ENCODE results near the gene FZR1. TPM values are rescaled to one million over a fixed set of nuclear protein-coding genes. Genes with fewer than 3 reads are reported as not detected.
A peak's percentile ranks its signal among the peaks of the same experiment; 100 is the strongest.

The FZR1 gene
- total and polyA plus RNA-seq, 9 of the 15 experiments (the other 6 are each of a cell fraction or from before 2014, with no cell fraction given), result 0.18 to 48.0 (median 22.2) TPM

GRCh38 chr19:3500429-3501101, 5.5 kb upstream of the FZR1 start, which contains the start of gene DOHH (continued):
- TF ChIP-seq ZBTB40 (IDR thresholded peaks at IDR 0.05) (peak; percentile 68; the same call in 1 of the 2 replicates), ZBTB40 (CRISPR knock-in tag; IDR thresholded peaks at IDR 0.05) (no peak), L3MBTL2 (IDR thresholded peaks at IDR 0.05) (peak; percentile 84), HDAC2 (IDR thresholded peaks at IDR 0.05) (peak; percentile 75; the same call in 1 of the 2 replicates), SUPT5H (IDR thresholded peaks at IDR 0.05) (peak; percentile 85), E2F8 (IDR thresholded peaks at IDR 0.05; ENCODE audit: low read depth, partially characterized antibody) (no peak), USF2 (CRISPR knock-in tag; IDR thresholded peaks at IDR 0.05) (peak; percentile 100), PHF20 (IDR thresholded peaks at IDR 0.05; ENCODE audit: partially characterized antibody) (peak; percentile 99), MXD1 (CRISPR knock-in tag; IDR thresholded peaks at IDR 0.05; ENCODE audit: borderline replicate concordance, poor library complexity, severe bottlenecking) (peak; percentile 93), POLR2A (conservative IDR thresholded peaks at IDR 0.05) (peak; percentile 92), CEBPG (CRISPR knock-in tag; IDR thresholded peaks at IDR 0.05) (peak; percentile 56; the same call in 1 of the 2 replicates), CEBPG (tag; conservative IDR thresholded peaks at IDR 0.05 in 1 of 2, IDR thresholded peaks at IDR 0.05 in 1 of 2) (peak; percentile 62 to 74; a peak in 3 of 4 replicates), SMAD1 (IDR thresholded peaks at IDR 0.05; ENCODE audit: low read depth, low read length, partially characterized antibody) (no peak), TCFL5 (CRISPR knock-in tag; conservative IDR thresholded peaks at IDR 0.05) (no peak), GTF2A2 (tag; IDR thresholded peaks at IDR 0.05) (peak; percentile 55), NFIX (CRISPR knock-in tag; IDR thresholded peaks at IDR 0.05; ENCODE audit: low read depth) (no peak)
